HG02885 (cell line): ENCODE data around the gene TSACC.
"Not testable (repeated sequence)": the region's sequence is repeated elsewhere in the genome, so short reads cannot be mapped to it uniquely, and the experiment has no call there.

ENCODE experiments used
- ATAC-seq: cut with Tn5 transposase; IDR thresholded peaks from one replicate; pipeline ENCODE4 v1.9.1; 2021; ENCODE audit warnings: mild to moderate bottlenecking; ENCODE audit not compliant: unreplicated experiment, poor library complexity

Gene TSACC

DNA sequence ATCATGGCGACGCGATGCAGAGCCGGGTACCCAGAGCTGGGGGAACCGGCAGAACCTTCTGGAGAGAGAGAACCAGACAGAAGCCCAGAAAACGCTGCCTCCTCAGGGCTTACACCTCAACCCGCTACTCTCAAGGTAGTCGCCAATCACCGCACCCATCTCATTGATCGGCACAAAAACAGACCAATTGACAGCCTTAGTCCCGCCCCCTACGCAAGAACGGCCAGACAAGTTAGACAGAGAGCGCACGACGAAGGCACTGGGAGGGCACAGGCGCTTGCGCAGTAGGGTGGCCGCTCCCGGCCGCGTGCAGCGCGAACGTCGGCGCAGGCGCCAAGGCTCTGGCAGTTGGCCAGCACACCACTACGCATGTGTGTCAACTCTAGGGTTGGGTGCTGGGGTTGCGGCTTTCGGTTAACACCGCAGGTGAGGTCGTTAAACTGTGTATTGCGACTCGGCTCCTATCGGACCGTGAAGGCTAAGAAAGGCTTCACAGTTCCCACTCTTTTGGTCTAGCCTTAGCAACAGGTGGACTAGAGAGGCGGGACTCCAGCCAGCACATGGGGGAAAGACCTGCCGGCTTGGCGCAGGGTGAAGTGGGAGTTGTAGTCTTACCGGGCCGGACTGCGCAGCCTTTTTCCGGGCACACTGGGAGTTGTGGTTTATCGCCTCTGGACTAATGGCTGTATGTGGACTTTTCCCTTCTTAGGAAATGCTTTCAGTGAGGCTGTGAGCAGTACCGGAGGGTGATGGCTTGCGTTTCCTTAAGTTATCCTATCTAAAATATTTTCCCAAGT, at the start of gene TSACC, which contains the start of gene CCT3:
Gene TSACC (plus strand): TSS at position 347 of the 797 bp plus-strand sequence. CDS start 1,232 bp downstream, outside the sequence.
Gene CCT3 (minus strand): TSS at position 113 of the 797 bp plus-strand sequence. CDS start 108 bp downstream, at position 5.
- ATAC-seq, result peak; percentile 91

DNA sequence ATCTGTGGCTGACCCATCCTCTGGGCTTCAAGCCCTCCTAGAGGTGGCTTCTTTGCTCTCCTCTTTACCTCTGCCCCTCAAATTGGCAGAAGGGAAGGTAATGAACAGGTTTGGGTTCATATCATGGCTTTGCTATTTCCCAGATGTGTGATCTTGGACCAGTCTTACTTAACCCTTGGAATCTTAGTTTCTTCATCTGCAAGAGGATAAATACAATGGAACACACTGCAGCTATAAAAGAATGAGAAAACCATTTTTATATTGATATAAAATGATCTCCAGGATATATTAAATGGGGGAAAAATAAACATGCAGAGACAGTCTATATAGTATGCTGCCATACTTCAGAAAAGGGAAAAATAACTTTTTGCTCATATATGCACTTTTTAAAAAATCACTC, 48.5 kb upstream of the TSACC start:
- ATAC-seq, result no peak

DNA sequence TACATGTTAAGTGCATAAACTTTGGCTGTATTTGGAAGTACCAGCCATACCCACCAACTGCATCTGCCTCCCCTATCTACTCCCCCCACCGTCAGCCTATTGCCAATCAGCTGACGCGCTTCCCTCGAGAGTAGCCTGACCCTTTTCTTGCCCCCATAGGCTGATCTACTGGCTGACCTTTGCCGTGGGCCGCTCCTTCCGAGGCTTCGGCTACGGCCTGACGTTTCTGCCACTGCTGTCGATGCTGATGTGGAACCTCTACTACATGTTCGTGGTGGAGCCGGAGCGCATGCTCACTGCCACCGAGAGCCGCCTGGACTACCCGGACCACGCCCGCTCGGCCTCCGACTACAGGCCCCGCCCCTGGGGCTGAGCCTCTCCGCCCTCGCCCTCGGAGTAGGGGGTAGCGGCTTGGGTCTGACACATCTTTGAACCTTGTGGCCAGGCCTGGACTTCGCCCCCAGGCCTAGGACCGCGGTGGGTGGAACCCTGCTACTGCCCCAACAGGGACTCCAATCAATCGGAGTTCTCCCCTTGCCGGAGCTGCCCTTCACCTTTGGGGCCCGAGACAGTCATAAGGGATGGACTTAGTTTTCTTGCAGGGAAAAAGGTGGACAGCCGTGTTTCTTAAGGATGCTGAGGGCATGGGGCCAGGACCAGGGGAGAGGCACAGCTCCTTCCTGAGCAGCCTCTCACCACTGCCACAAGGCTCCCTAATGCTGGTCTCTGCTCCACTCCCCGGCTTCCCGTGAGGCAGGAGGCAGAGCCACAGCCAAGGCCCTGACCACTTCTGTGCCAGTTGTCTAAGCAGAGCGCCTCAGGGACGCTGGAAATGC, 46.9 kb upstream of the TSACC start:
- no peak for ATAC-seq

DNA sequence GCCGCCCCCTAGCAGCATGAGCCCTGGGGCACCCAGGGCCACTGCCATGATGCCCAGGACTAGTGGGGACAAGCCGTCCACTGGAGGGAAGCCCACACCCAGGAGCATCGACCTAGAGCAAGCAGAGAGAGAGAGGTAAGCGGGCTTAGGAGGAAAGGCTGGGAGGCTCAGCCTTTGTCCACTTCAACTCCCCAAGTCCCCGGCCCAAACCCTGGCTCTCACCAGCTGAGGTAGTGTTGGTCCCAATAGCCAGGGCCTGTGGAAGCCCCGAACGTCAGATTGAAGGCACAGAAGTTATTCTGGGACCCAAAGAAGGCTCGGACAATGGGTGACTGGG, 45.3 kb upstream of the TSACC start:
- no peak for ATAC-seq

DNA sequence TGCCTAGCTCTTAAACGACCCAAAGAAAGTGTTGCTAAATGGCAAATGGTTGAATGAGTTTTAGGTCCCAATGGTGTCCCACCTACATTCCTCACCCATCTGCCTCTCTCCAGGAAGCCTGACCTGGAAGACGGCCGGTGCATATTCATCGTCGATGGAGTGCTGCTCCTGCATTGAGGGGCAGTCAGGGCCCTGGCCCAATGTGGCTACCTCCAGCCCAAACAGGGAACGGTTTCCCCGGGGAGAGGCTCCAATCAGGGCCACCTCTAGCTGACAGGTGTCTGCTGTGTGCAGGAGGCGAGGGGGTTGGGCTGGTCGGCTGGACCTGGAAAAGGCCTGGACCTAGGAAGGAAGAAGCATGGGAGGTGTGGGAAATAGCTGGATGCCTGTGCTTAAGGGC, 44.4 kb upstream of the TSACC start:
- no peak for ATAC-seq

DNA sequence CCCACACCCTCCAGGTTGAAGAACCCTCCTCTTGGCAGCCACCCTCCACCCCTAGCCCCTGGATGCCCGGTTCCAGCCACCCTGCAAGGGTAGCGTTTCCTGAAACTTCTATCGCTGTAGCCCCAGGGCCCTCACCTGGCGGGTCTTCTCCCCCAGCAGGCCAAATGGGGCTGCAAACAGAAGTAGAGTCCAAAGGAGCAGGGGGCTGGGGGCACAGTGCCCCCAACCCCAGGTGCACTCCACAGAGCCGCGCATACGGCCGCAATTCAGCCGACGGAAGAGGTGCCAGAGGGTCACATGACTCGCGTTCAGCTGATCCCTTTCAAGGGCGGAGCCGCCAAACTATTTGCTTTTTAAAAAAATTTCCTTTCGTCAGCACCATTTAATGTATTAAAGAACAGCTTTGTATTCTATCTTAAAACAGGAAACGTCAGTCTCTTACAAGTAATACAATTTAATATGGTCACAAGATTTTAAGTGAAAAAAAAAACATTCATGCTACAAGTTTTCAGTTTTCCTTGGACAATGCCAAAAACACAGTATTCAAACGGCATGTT, 42.9 kb upstream of the TSACC start, which contains the start of gene GLMP:
Gene GLMP (minus strand): TSS at position 289 of the 557 bp plus-strand sequence. CDS start 34 bp downstream, at position 255.
- peak; percentile 59 for ATAC-seq

DNA sequence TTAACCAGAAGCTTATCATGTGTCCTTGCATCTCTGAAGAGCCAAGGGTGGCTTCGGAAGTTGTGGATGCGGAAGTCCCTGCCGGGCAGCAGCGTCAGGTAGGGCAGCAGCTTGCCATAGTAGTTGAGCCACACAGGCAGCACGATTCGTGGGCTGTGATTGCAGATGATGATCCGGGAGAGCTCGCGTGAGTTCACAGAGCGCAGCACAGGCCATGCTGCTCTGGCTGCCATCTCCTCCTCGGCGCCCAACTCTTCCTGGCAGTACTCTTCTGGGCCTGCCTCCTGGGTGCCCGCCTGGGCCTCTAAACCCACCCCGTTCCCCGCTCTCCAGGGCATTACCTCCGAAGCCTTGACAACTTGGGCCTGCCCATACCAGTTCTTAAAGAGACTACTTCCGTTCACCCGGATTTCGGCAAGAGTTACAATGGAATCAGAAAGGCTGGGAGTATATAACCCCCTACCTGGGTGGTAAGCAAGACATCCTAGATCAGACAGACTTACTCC, 39.4 kb upstream of the TSACC start, which contains the start of gene VHLL:
Gene VHLL (minus strand): TSS at position 456 of the 506 bp plus-strand sequence. CDS start 118 bp downstream, at position 338.
- no peak for ATAC-seq

DNA sequence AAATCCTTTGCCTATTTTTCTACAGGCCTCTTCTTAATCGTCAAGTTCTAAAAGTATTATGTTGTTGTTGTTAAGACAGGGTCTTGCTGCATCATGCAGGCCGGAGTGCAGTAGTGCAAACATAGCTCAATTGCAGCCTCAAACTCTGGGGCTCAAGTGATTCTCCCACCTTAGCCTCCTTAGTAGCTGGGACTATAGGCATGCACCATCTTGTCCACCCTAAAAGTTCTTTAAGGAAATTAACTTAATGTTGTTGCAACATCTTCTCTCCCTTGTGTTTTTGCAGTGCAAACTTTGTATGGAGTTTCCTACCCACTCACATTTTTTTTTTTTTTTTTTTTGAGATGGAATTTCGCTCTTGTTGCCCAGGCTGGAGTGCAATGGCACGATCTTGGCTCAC, 35.1 kb upstream of the TSACC start:
- ATAC-seq, result no peak

DNA sequence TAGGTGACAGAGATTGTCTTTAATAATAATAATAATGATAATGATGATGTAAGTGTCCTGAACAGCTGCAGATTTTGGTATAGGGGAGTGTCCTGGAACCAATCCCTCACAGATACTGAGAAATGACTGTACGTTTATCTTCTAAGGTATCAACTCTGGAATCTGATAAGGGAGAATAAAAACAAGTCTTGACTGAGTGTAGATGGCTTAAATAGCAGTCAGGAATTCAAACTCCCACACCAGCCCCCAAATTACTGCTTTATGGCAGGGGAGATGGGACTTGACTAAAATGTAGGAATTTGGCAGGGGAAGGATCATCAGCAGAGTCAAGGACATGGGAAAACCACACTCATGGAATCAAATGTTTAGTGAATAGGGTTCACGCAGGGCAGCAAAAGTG, 33.1 kb upstream of the TSACC start:
- no peak for ATAC-seq

DNA sequence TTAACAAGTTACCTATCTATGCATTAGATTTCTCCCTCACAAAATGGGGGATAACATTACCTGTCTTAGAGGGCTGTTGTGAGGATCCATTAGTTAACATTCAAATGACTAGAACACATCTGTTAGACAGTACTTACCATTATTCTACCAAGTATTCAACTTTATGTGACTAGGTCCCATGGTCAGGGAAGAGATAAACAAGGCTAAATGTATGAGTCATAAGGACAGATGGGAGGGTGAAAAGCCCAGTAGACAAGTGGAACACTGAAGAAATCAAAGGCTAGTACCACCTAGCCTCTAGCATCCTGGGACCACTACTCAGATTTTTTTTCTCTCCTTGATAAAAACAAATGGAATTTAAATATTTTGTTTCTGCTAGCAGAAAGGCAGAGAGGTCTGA, 30.2 kb upstream of the TSACC start:
- no peak for ATAC-seq

DNA sequence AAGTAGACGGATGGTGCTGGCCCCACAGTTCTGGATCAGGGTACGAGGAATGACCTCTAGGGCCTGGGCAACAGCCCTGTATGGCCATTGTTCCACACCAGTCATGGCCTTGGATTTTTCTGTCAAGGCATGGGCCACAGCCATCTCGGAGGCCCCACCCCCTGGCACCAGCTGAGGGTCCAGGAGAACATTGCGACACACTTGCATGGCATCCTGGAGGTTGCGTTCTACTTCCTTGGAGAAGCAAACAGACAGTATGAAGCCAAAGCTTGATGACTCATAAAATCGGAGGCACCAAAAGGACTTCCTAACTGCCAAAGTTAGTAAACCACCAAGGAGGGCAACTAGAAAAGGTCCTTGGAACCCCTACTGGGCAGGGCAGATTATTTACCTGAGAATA, 27.4 kb upstream of the TSACC start:
- no peak for ATAC-seq

DNA sequence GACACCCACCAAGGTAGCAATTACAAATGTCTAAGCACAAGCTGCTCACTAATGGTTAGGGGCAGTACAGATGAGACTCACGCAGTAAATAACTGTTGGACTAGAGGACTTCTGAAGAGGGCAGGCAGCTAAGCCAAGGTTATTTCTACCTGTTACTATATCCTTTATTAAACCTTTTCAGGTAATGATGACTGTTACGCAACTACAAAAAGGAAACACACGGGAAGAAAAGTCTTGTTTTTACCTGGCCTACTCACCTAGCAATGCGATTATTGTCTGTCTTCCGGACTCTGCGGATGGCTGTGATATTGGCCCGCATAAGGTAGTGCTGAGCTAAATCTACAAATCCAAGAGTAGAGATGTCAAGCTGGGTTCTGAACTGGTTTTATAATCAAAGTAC, 21.4 kb upstream of the TSACC start:
- no peak for ATAC-seq

DNA sequence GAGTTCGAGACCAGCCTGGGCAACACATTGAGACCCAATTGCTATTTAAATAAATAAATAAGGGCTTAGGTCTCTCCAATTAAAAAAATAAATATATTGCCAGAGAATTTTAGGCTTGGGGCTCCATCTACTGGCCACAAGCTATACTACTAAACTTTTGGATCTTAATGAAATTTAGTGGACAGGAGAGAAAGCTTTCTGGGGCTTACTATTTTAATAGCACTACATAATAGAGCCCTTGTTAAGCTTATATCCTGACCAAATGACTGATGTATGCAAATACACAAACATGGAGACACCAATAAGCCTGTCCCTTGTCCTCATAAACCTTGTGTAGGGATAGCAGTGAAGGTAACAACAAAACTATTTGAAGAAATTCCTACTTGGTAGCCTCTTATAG, 18.7 kb upstream of the TSACC start:
- ATAC-seq, result no peak

DNA sequence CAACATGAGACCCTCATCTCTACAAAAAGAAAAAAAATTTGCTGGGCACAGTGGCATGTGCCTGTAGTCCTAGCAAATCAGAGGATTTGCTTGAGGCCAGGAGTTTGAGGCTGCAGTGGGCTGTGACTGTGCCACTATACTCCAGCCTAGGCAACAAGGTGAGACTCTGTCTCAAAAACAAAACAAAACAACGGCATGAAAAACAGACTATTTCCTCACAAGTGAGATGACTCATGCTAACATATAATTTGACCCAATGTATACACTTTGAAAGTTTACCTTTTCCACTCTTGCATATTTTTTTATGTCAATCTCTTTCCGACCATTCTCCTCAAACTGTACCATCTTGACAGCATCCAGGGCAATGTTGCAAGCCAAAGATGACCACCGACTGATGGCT, 17.8 kb upstream of the TSACC start:
- no peak for ATAC-seq

DNA sequence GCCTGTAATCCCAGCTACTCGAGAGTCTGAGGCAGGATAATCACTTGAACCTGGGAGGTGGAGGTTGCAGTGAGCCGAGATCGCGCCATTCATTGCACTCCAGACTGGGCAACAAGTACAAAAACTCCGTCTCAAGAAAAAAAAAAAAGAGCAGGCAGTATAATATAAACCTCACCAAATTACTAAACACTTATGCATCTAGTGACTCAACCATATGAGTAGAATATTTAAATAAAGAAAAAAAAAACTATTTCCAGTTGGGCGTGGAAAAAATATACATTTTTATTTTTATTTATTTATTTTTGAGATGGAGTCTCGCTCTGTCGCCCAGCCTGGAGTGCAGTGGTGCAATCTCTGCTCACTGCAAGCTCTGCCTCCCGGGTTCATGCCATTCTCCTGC, 15.1 kb upstream of the TSACC start:
- ATAC-seq, result not testable (repeated sequence)

DNA sequence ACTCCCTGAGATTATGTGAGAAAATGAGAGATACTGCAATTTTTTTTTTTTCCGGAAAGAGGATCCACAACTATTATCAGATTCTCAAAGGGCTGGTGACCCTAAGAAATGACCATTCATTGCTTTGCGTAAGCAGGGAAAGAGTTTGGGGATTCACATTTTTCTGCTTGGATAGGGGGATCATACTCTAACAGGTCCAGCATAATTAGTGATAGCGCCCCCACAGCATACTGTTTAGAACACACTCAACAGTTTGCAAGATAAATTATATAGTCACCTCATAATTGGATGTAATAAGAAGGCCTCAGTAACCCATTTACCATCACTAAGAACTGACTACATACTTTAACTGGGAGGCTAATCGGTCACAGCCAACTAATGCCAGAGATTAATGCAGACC, 2.1 kb upstream of the TSACC start:
- ATAC-seq, result no peak

DNA sequence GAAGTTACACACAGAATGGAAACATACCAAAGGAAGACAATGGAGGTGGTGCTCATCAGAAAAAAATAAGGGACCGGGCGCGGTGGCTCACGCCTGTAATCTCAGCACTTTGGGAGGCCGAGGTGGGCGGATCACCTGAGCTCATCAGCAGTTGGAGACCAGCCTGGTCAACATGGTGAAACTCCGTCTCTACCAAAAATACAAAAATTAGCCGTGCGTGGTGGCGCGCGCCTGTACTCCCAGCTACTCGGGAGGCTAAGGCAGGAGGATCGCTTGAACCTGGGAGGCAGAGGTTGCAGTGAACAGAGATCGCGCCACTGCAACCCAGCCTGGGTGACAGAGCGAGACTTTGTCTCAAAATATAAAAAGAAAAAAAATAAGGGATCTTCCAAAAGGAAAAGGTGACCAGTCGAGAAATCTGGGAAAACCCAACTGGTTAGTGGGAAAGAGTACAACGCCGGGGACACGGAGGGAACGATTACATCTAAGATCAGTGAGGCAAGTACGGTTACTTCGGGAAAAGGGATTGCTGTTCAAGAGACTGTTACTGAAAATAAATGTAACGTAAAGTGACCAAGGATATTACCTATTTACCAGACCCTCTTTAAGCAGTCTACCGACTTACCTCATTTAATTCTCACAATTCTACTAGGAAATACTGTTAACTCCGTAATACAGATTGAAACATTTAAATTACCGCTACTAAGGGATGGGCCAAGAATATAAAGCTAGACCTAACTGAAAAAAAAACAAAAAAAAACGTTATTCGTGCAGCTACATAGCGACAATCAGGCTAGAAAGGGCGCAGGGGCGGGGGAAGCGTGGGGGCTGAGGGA, 1.1 kb upstream of the TSACC start:
- ATAC-seq, result no peak

DNA sequence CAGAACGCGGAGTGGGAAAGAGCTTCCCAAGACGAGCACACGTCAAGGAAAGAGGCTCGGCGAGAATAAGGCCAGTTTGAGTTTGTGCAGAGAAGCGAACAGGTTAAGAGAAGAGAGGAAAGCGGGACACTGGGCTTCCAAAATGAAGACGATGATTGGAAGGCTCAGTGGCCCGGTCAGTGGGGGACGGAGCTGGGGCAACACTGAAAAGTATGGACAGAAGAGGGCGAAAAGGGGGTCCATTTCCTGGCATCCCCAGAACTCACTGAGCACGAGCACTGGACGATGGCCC, 492 bp upstream of the TSACC start:
- ATAC-seq, result no peak

DNA sequence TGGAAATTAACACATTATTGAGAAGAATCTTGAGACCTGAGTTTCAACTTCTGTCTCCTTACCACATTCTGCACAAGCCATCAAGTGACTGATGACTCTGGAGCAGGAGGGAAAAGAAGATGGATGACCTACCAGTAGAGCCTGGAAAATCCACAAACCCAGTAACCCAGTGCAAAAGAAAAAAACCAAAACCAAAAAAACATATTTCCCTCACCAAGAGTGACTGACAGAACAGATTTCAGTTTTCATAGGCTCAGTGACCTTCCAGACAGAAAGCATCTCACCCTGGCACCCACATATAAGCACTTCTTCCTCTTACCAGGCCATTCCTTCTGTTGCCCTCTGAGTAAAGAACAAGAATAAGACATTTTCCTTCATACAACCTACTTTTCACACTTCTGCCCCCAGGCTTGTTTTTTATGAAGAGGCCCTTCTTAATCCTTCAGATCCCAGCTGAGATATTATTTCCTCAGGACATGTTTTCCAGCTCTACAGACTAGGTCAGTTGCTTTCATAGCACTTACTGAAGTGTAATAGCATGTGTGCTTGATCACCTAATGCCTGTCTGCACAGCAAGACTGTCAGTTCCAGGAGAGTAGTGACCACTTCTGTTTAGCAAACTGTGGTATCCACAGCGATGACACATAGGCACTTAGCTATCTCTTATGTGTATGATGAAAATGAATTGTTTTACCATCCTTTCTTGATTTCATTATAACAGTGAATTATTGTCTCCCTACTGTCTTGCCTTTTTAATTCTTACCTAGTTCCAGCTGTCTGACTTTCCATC, 4.0 kb downstream of the TSACC start:
- no peak for ATAC-seq
